OCI-LY7 (cell line): ENCODE results near the gene DR1. TPM values are rescaled to one million over a fixed set of nuclear protein-coding genes. Genes with fewer than 3 reads are reported as not detected.

Experiments
- BruUV-seq: library from RNA; stranded (reverse); fragments of 400-500 nt; replicated peaks from 2 replicates; lab custom pipeline; 2021; lab: Mats Ljungman, UMichigan
- CTCF ChIA-PET: fragments of 300-600 bp; sonication (Branson Sonifier 250); formaldehyde crosslinking; loops from one replicate; lab custom pipeline; 2022; ENCODE audit warnings: antibody characterized with exemption; ENCODE audit not compliant: unreplicated experiment; lab: Charles Lee
- POLR2A ChIA-PET: fragments of 300-600 bp; sonication (Branson Sonifier 250); formaldehyde crosslinking; loops from one replicate; lab custom pipeline; 2022; ENCODE audit warnings: antibody characterized with exemption; lab: Charles Lee
- DNase-seq: peaks from one replicate; pipeline ENCODE4 v3.0.0-alpha.2; 2015; ENCODE audit warnings: low spot score
- H2AFZ ChIP-seq: fragments of 200-600 bp; sonication (generic), shearing (Covaris generic); 2 replicates; pipeline ENCODE4 v1.6.1; 2014; ENCODE audit warnings: mild to moderate bottlenecking, antibody characterized with exemption, low read length, moderate library complexity
- H3K27ac ChIP-seq: fragments of 200-600 bp; sonication (generic); 2 replicates; pipeline ENCODE4 v1.5.1; 2014; ENCODE audit warnings: mixed run types, low read depth, mild to moderate bottlenecking, moderate library complexity, low read length, inconsistent platforms; ENCODE audit not compliant: poor library complexity, severe bottlenecking
- H3K36me3 ChIP-seq: fragments of 200-600 bp; sonication (generic); 2 replicates; pipeline ENCODE4 v1.6.1; 2014; ENCODE audit warnings: mild to moderate bottlenecking, antibody characterized with exemption, low read length, moderate library complexity, mixed read lengths; ENCODE audit not compliant: insufficient read depth
- H3K4me1 ChIP-seq: fragments of 200-600 bp; sonication (generic); 2 replicates; pipeline ENCODE4 v1.5.1; 2014; ENCODE audit warnings: mild to moderate bottlenecking, low read length; ENCODE audit not compliant: insufficient read depth, poor library complexity, severe bottlenecking
- H3K4me2 ChIP-seq: fragments of 200-600 bp; sonication (generic); 2 replicates; pipeline ENCODE4 v1.6.1; 2014; ENCODE audit warnings: mild to moderate bottlenecking, low read length
- H3K4me3 ChIP-seq: fragments of 200-600 bp; sonication (generic); 2 replicates; pipeline ENCODE4 v1.5.1; 2014; ENCODE audit warnings: mild to moderate bottlenecking, low read depth, low read length; ENCODE audit not compliant: poor library complexity, severe bottlenecking
- H3K79me2 ChIP-seq: fragments of 200-600 bp; sonication (generic); 2 replicates; pipeline ENCODE4 v1.6.1; 2016; ENCODE audit warnings: low read depth, mild to moderate bottlenecking, low read length, moderate library complexity, mixed read lengths; ENCODE audit not compliant: insufficient read depth
- H3K9me2 ChIP-seq: fragments of 200-600 bp; sonication (generic); 2 replicates; pipeline ENCODE4 v1.6.1; 2016; ENCODE audit warnings: mild to moderate bottlenecking, low read length, mixed read lengths; ENCODE audit not compliant: insufficient read depth
- H3K9me3 ChIP-seq: fragments of 200-600 bp; sonication (generic); 2 replicates; pipeline ENCODE4 v1.6.1; 2014; ENCODE audit warnings: mild to moderate bottlenecking, mixed run types, low read length, mixed read lengths
- H4K20me1 ChIP-seq: fragments of 200-600 bp; sonication (generic); 2 replicates; pipeline ENCODE4 v1.6.1; 2014; ENCODE audit warnings: mild to moderate bottlenecking, antibody characterized with exemption, low read length, moderate library complexity, mixed read lengths; ENCODE audit not compliant: insufficient read depth
- EZH2phosphoT487 ChIP-seq: fragments of 200-600 bp; sonication (generic); IDR thresholded peaks from 2 replicates; pipeline ENCODE4 v1.6.1; 2018; ENCODE audit warnings: low read depth, borderline replicate concordance, mild to moderate bottlenecking, mixed run types, antibody characterized with exemption, low read length, moderate library complexity, mixed read lengths
- intact Hi-C: fragments of 100-400 bp; cut with micrococcal nuclease; formaldehyde crosslinking; loops from one replicate; pipeline ENCODE4 v1.10.0; 2022; ENCODE audit not compliant: unreplicated experiment
- total RNA-seq, 2 experiments: library from RNA; depleted of rRNA in 1 of 2; stranded (reverse); fragments of >200 nt in 1 of 2; shearing (Covaris generic) in 1 of 2; gene quantifications; 2 replicates each; pipeline ENCODE4 v1.2.3, GENCODE V29; 2014 to 2022
- TF ChIP-seq, protein P1 (sequence below): fragments of 200-600 bp; sonication (generic); conservative IDR thresholded peaks from 2 replicates; pipeline ENCODE4 v1.5.1; 2014; ENCODE audit warnings: mild to moderate bottlenecking, antibody characterized with exemption, low read length, moderate library complexity, mixed read lengths

Gene DR1
- total RNA-seq, 2 experiments from 2014 or later = 81.3 to 90.4 TPM

DNA sequence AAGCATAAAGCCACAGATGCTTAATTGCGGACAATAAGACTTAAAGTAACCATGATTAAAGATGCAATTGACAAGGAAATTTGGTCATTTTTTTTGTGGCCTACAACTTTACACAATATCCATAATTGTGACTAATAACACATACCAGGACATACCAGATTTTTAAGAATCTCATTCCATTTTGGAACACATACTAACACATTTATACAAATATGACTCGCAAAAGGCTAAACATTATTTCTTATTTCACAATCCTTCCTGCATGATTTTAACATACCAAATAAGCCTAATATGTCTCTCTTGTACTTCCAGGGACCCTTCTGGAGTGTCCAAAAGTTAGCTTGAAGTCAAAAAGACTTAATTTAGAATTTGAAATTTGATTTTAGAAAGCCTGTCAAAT is 48.8 kb downstream of the DR1 start:
- H3K4me2 ChIP-seq = no peak overlapping the region
- no peaks in the 10 kb centered on the region for H3K9me3 ChIP-seq
- BruUV-seq = no TSS peak
- H3K9me2 ChIP-seq = no peaks in the 10 kb centered on the region
- intact Hi-C loops = no loop called here
- CTCF ChIA-PET = no interaction called here
- no peaks in the 10 kb centered on the region for H3K79me2 ChIP-seq
- no peak for DNase-seq
- H3K4me1 ChIP-seq = no peaks in the 10 kb centered on the region
- no peaks in the 10 kb centered on the region for H3K36me3 ChIP-seq
- no peak for TF ChIP-seq EZH2phosphoT487
- TF ChIP-seq, protein P1, sequence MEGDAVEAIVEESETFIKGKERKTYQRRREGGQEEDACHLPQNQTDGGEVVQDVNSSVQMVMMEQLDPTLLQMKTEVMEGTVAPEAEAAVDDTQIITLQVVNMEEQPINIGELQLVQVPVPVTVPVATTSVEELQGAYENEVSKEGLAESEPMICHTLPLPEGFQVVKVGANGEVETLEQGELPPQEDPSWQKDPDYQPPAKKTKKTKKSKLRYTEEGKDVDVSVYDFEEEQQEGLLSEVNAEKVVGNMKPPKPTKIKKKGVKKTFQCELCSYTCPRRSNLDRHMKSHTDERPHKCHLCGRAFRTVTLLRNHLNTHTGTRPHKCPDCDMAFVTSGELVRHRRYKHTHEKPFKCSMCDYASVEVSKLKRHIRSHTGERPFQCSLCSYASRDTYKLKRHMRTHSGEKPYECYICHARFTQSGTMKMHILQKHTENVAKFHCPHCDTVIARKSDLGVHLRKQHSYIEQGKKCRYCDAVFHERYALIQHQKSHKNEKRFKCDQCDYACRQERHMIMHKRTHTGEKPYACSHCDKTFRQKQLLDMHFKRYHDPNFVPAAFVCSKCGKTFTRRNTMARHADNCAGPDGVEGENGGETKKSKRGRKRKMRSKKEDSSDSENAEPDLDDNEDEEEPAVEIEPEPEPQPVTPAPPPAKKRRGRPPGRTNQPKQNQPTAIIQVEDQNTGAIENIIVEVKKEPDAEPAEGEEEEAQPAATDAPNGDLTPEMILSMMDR = no peak
- no peak overlapping the region for H2AFZ ChIP-seq
- H4K20me1 ChIP-seq = no peaks in the 10 kb centered on the region
- POLR2A ChIA-PET = interaction anchor here (0.7 to 1.1 kb wide), 2 partner anchors 14 to 109 kb away, joined by 3 read pairs; no protein-coding TSS in a partner anchor
- H3K4me3 ChIP-seq = no peak overlapping the region
- H3K27ac ChIP-seq = no peak overlapping the region

DNA sequence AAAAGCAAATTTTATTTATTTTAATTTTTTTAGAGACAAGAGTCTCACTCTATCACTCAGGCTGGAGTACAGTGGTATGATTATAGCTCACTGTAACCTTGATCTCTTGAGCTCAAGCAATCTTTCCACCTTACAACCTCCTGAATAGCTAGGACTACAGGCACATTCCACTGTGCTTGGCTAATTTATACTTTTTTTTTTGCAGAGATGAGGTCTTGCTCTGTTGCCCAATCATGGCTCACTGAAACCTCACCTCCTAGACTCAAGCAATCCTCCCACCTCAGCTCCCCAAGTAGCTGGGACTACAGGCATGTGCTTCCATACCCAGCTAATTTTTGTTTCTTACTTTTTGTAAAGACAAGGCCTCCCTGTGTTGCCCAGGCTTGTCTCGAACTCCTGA is 49.5 kb downstream of the DR1 start:
- H3K9me3 ChIP-seq = no peaks in the 10 kb centered on the region
- H4K20me1 ChIP-seq = no peaks in the 10 kb centered on the region
- H3K27ac ChIP-seq = no peak overlapping the region
- H2AFZ ChIP-seq = no peak overlapping the region
- POLR2A ChIA-PET = interaction anchor here (0.7 kb wide), 1 partner anchor 14 kb away, joined by 3 read pairs; no protein-coding TSS in a partner anchor
- H3K79me2 ChIP-seq = no peaks in the 10 kb centered on the region
- intact Hi-C loops = no loop called here
- no TSS peak for BruUV-seq
- no peak overlapping the region for H3K4me2 ChIP-seq
- CTCF ChIA-PET = no interaction called here
- TF ChIP-seq, protein P1 = no peak
- no peak for TF ChIP-seq EZH2phosphoT487
- H3K4me1 ChIP-seq = no peaks in the 10 kb centered on the region
- DNase-seq = no peak
- H3K9me2 ChIP-seq = no peaks in the 10 kb centered on the region
- no peak overlapping the region for H3K4me3 ChIP-seq
- no peaks in the 10 kb centered on the region for H3K36me3 ChIP-seq

- H3K27ac ChIP-seq = no peak overlapping the region
- H3K9me2 ChIP-seq = no peaks in the 10 kb centered on the region
- H3K9me3 ChIP-seq = no peaks in the 10 kb centered on the region
- H3K79me2 ChIP-seq = no peaks in the 10 kb centered on the region
- H3K4me3 ChIP-seq = no peak overlapping the region
- POLR2A ChIA-PET = no interaction called here
- TF ChIP-seq EZH2phosphoT487 = no peak
- TF ChIP-seq, protein P1 = no peak
- CTCF ChIA-PET = no interaction called here
- H3K36me3 ChIP-seq = no peaks in the 10 kb centered on the region
- BruUV-seq = no TSS peak
- H3K4me1 ChIP-seq = no peaks in the 10 kb centered on the region
- H2AFZ ChIP-seq = no peak overlapping the region
- no peak for DNase-seq
- no peak overlapping the region for H3K4me2 ChIP-seq
- intact Hi-C loops = no loop called here
- no peaks in the 10 kb centered on the region for H4K20me1 ChIP-seq
Observed at GRCh38 chr1:93399781-93400180, 54.1 kb downstream of the DR1 start.
